Thymus (tissue), 11 donors: Measurements from ENCODE around the gene TDRD12. TPM values are rescaled to one million over a fixed set of nuclear protein-coding genes. Genes with fewer than 3 reads are reported as not detected.
"Not testable (repeated sequence)": the region's sequence is repeated elsewhere in the genome, so short reads cannot be mapped to it uniquely, and the experiment has no call there.

Experiments used
- DNase-seq, 9 donors: peaks; one replicate each; pipeline ENCODE4 v3.0.0-alpha.2; 2013; ENCODE audit warnings: low spot score in 9 of 9, low read depth in 6 of 9, missing footprints in 1 of 9
- H3K27ac ChIP-seq, 2 donors: one replicate each; pipeline ENCODE4 v1.5.1; 2013; ENCODE audit warnings: control low read depth in 1 of 2, low read depth in 1 of 2, low read length in 1 of 2, mild to moderate bottlenecking in 1 of 2, moderate library complexity in 1 of 2
- H3K27me3 ChIP-seq, 2 donors: one replicate each; pipeline ENCODE4 v1.5.1; 2013; ENCODE audit warnings: low read length in 1 of 2; ENCODE audit not compliant: control insufficient read depth in 2 of 2, insufficient read depth in 1 of 2
- H3K36me3 ChIP-seq, 2 donors: one replicate each; pipeline ENCODE4 v1.5.1; 2013; ENCODE audit warnings: low read length in 1 of 2, mild to moderate bottlenecking in 1 of 2, moderate library complexity in 1 of 2; ENCODE audit not compliant: control insufficient read depth in 2 of 2, insufficient read depth in 2 of 2
- H3K4me1 ChIP-seq, 2 donors: one replicate each; pipeline ENCODE4 v1.5.1; 2013; ENCODE audit warnings: low read length in 2 of 2; ENCODE audit not compliant: control insufficient read depth in 2 of 2, insufficient read depth in 2 of 2
- H3K4me3 ChIP-seq, 2 donors: one replicate each; pipeline ENCODE4 v1.5.1; 2013; ENCODE audit warnings: low read length in 2 of 2, control low read depth in 1 of 2, mild to moderate bottlenecking in 1 of 2
- H3K9me3 ChIP-seq, 2 donors: one replicate each; pipeline ENCODE4 v1.5.1; 2013; ENCODE audit warnings: low read length in 1 of 2, mild to moderate bottlenecking in 1 of 2; ENCODE audit not compliant: control insufficient read depth in 2 of 2, insufficient read depth in 1 of 2
- WGBS: extraction: QIAGEN DNeasy Blood & Tissue Kit; methylation state at CpG from one replicate; pipeline ENCODE4 v1.1.7; 2013; 5-methylcytosine and 5-hydroxymethylcytosine counted together
- polyA plus RNA-seq: library from polyadenylated mRNA; stranded (reverse); fragments of 200-250 nt; gene quantifications from one replicate; pipeline ENCODE4 v1.2.3, GENCODE V29; 2013
- total RNA-seq: library from RNA; stranded (reverse); fragments of 120-200 nt; gene quantifications from one replicate; pipeline ENCODE4 v1.2.4, GENCODE V29; 2013
- donor health status: healthy.

TDRD12 gene
- total and polyA plus RNA-seq, 2 donors, result 0.48 to 2.6 TPM

- Histone ChIP-seq H3K9me3 (no peaks in the 10 kb centered on the region), H3K4me1 (peaks cover 2 to 17% of the 10 kb centered on the region in 2 donors), H3K36me3 (no peaks in the 10 kb centered on the region), H3K27ac (no peak overlapping the region), H3K27me3 (peaks cover under 1 to 14% of the 10 kb centered on the region in 2 donors), H3K4me3 (no peak overlapping the region)
- 91% methylated on average over 15 of the region's 15 CpGs for WGBS
- DNase-seq, result no peak
Measured at GRCh38 chr19:32828643-32829344, 109.2 kb downstream of the TDRD12 start.

- no peaks in the 10 kb centered on the region for H3K9me3 ChIP-seq
- WGBS, result 94% methylated on average over 10 of the region's 10 CpGs
- no peak for DNase-seq
- H3K27me3 ChIP-seq, result peaks cover 0 to 8% of the 10 kb centered on the region in 2 donors
- H3K36me3 ChIP-seq, result no peaks in the 10 kb centered on the region
- H3K27ac ChIP-seq, result no peak overlapping the region
- H3K4me1 ChIP-seq, result peaks cover 0 to 11% of the 10 kb centered on the region in 2 donors
- H3K4me3 ChIP-seq, result no peak overlapping the region
Measured at GRCh38 chr19:32829345-32829896, 109.9 kb downstream of the TDRD12 start.

- Histone ChIP-seq H3K4me1 (peaks cover 0 to 2% of the 10 kb centered on the region in 2 donors), H3K9me3 (no peaks in the 10 kb centered on the region), H3K36me3 (no peaks in the 10 kb centered on the region), H3K27me3 (no peaks in the 10 kb centered on the region), H3K27ac (no peak overlapping the region), H3K4me3 (no peak overlapping the region)
- WGBS, result 89% methylated on average over 8 of the region's 8 CpGs
- no peak for DNase-seq
Measured at GRCh38 chr19:32830231-32831014, 110.9 kb downstream of the TDRD12 start.

- DNase-seq, result no peak
- Histone ChIP-seq H3K36me3 (no peaks in the 10 kb centered on the region), H3K4me1 (peaks cover 0 to 2% of the 10 kb centered on the region in 2 donors), H3K4me3 (no peak overlapping the region), H3K9me3 (no peaks in the 10 kb centered on the region), H3K27me3 (no peaks in the 10 kb centered on the region), H3K27ac (no peak overlapping the region)
- 94% methylated on average over 5 of the region's 5 CpGs for WGBS
Measured at GRCh38 chr19:32831611-32832010, 112.0 kb downstream of the TDRD12 start.

GRCh38 chr19:32832094-32832493, 112.5 kb downstream of the TDRD12 start:
- not testable (repeated sequence) for H3K27me3 ChIP-seq, H3K27ac ChIP-seq, DNase-seq, H3K9me3 ChIP-seq, H3K4me3 ChIP-seq, H3K36me3 ChIP-seq, H3K4me1 ChIP-seq
- 97% methylated on average over 12 of the region's 12 CpGs for WGBS

- H3K27ac ChIP-seq, DNase-seq, H3K4me3 ChIP-seq, H3K36me3 ChIP-seq, H3K27me3 ChIP-seq, H3K4me1 ChIP-seq, H3K9me3 ChIP-seq: not testable (repeated sequence)
- WGBS, result 98% methylated on average over 7 of the region's 7 CpGs
Measured at GRCh38 chr19:32832825-32833224, 113.3 kb downstream of the TDRD12 start.

- H3K36me3 ChIP-seq, H3K4me3 ChIP-seq, DNase-seq, H3K27me3 ChIP-seq, H3K9me3 ChIP-seq, H3K27ac ChIP-seq, H3K4me1 ChIP-seq: not testable (repeated sequence)
- WGBS, result 94% methylated on average over 7 of the region's 7 CpGs
Measured at GRCh38 chr19:32833388-32833787, 113.8 kb downstream of the TDRD12 start.

GRCh38 chr19:32837531-32837930, 118.0 kb downstream of the TDRD12 start:
- Histone ChIP-seq H3K9me3 (peaks cover 0 to 7% of the 10 kb centered on the region in 2 donors), H3K27me3 (no peaks in the 10 kb centered on the region), H3K36me3 (no peaks in the 10 kb centered on the region), H3K4me3 (no peak overlapping the region), H3K27ac (no peak overlapping the region), H3K4me1 (no peaks in the 10 kb centered on the region)
- 81% methylated on average over 7 of the region's 7 CpGs for WGBS
- DNase-seq, result no peak

GRCh38 chr19:32842061-32842460, 122.5 kb downstream of the TDRD12 start:
- H3K27me3 ChIP-seq, result no peaks in the 10 kb centered on the region

More at GRCh38 chr19:32842061-32842460, 122.5 kb downstream of the TDRD12 start:
- Histone ChIP-seq H3K4me1 (no peaks in the 10 kb centered on the region), H3K4me3 (no peak overlapping the region), H3K9me3 (peaks cover 0 to 7% of the 10 kb centered on the region in 2 donors), H3K36me3 (no peaks in the 10 kb centered on the region), H3K27ac (no peak overlapping the region)
- WGBS, result 95% methylated on average over 8 of the region's 8 CpGs
- DNase-seq, result no peak
